CD8-positive, alpha-beta memory T cell (primary cell): ENCODE results near the gene GTPBP1. TPM values are rescaled to one million over a fixed set of nuclear protein-coding genes. Genes with fewer than 3 reads are reported as not detected.
A peak's percentile ranks its signal among the peaks of the same experiment; 100 is the strongest.

Experiments used
- CTCF ChIA-PET: fragments of 350-600 bp; sonication (Branson Sonifier 250); formaldehyde crosslinking; loops from one replicate; lab custom pipeline; 2021; ENCODE audit warnings: antibody characterized with exemption; lab: Charles Lee
- POLR2A ChIA-PET: fragments of 350-600 bp; sonication (Branson Sonifier 250); formaldehyde crosslinking; loops from one replicate; lab custom pipeline; 2021; ENCODE audit warnings: antibody characterized with exemption; lab: Charles Lee
- DNase-seq, 5 donors: peaks; one replicate each; pipeline versions ENCODE4 v3.0.0 to v3.0.0-alpha.2; 2020 to 2022; ENCODE audit warnings: mixed read lengths in 1 of 5
- H3K27ac ChIP-seq: one replicate; pipeline ENCODE4 v1.7.0; 2013; ENCODE audit warnings: low read depth, mild to moderate bottlenecking, low read length, moderate library complexity
- H3K27me3 ChIP-seq: 2 replicates; pipeline ENCODE4 v1.7.0; 2013; ENCODE audit warnings: low read length, mild to moderate bottlenecking; ENCODE audit not compliant: insufficient read depth, poor library complexity, severe bottlenecking
- H3K36me3 ChIP-seq: 2 replicates; pipeline ENCODE4 v1.7.0; 2013; ENCODE audit warnings: mild to moderate bottlenecking, low read length, moderate library complexity; ENCODE audit not compliant: insufficient read depth
- H3K4me1 ChIP-seq: 2 replicates; pipeline ENCODE4 v1.7.0; 2013; ENCODE audit warnings: mild to moderate bottlenecking, low read length, moderate library complexity; ENCODE audit not compliant: insufficient read depth
- H3K4me3 ChIP-seq: 2 replicates; pipeline ENCODE4 v1.7.0; 2013; ENCODE audit warnings: mild to moderate bottlenecking, low read length
- H3K9me3 ChIP-seq: 2 replicates; pipeline ENCODE4 v1.7.0; 2013; ENCODE audit warnings: mild to moderate bottlenecking, low read length
- H3K27ac Mint-ChIP-seq, 8 donors: one replicate each; pipeline ENCODE4 v1.8.0; 2020 to 2021; ENCODE audit warnings: mixed read lengths in 8 of 8, mild to moderate bottlenecking in 6 of 8, inconsistent platforms in 3 of 8, moderate library complexity in 3 of 8
- H3K27me3 Mint-ChIP-seq, 2 donors: one replicate each; pipeline ENCODE4 v1.8.0; 2020 to 2021; ENCODE audit warnings: mixed read lengths in 2 of 2, mild to moderate bottlenecking in 1 of 2, moderate library complexity in 1 of 2
- H3K36me3 Mint-ChIP-seq, 3 donors: one replicate each; pipeline ENCODE4 v1.8.0; 2020 to 2021; ENCODE audit warnings: mixed read lengths in 3 of 3, inconsistent platforms in 1 of 3, mild to moderate bottlenecking in 1 of 3
- H3K4me1 Mint-ChIP-seq, 3 donors: one replicate each; pipeline ENCODE4 v1.8.0; 2020 to 2021; ENCODE audit warnings: mixed read lengths in 3 of 3, inconsistent platforms in 1 of 3, mild to moderate bottlenecking in 1 of 3
- H3K4me3 Mint-ChIP-seq, 7 donors: one replicate each; pipeline ENCODE4 v1.8.0; 2020 to 2021; ENCODE audit warnings: mixed read lengths in 7 of 7, mild to moderate bottlenecking in 6 of 7, moderate library complexity in 4 of 7, inconsistent platforms in 2 of 7
- H3K9me3 Mint-ChIP-seq, 5 donors: one replicate each; pipeline ENCODE4 v1.8.0; 2020 to 2022; ENCODE audit warnings: mixed read lengths in 5 of 5, mild to moderate bottlenecking in 3 of 5, moderate library complexity in 2 of 5, inconsistent platforms in 1 of 5
- polyA plus RNA-seq: library from polyadenylated mRNA; unstranded; fragments of 300-500 nt; fragmentation: Illumina TruSeq; gene quantifications from one replicate; pipeline ENCODE4 v1.2.3, GENCODE V29; 2021
- total RNA-seq, 2 experiments: library from RNA; stranded (reverse); gene quantifications; one replicate each; pipeline ENCODE4 v1.2.3, GENCODE V29; 2021

Gene GTPBP1
- total and polyA plus RNA-seq, 3 experiments from 2014 or later: 28.2 to 63.7 (median 62.7) TPM

GRCh38 chr22:38727123-38727522 is 21.4 kb downstream of the GTPBP1 start:
- ChIA-PET POLR2A (interaction anchor here (0.6 to 1.0 kb wide), 2 partner anchors 16 to 24 kb away, joined by 3 to 4 read pairs; no protein-coding TSS in a partner anchor), CTCF (no interaction called here)
- H3K4me3 ChIP-seq: no peak overlapping the region
- no peak for DNase-seq
- H3K36me3 Mint-ChIP-seq: peaks cover 0 to 97% (median 15%) of the 10 kb centered on the region in 3 donors
- peaks cover 9 to 33% (median 10%) of the 10 kb centered on the region in 3 donors for H3K4me1 Mint-ChIP-seq
- H3K27me3 ChIP-seq: no peaks in the 10 kb centered on the region
- H3K4me1 ChIP-seq: peaks cover 4% of the 10 kb centered on the region
- peaks cover 0 to 8% of the 10 kb centered on the region in 2 donors for H3K27me3 Mint-ChIP-seq
- peaks cover 85% of the 10 kb centered on the region for H3K36me3 ChIP-seq
- H3K9me3 Mint-ChIP-seq: no peaks in the 10 kb centered on the region
- H3K4me3 Mint-ChIP-seq: no peak overlapping the region
- H3K27ac ChIP-seq: no peak overlapping the region
- peak overlapping the region in 4 of 8 donors; percentile 33 to 88 (median 72) for H3K27ac Mint-ChIP-seq
- H3K9me3 ChIP-seq: no peaks in the 10 kb centered on the region

- Histone ChIP-seq H3K4me1 (peaks cover 4% of the 10 kb centered on the region), H3K4me3 (no peak overlapping the region), H3K9me3 (no peaks in the 10 kb centered on the region), H3K36me3 (peaks cover 81% of the 10 kb centered on the region), H3K27me3 (no peaks in the 10 kb centered on the region), H3K27ac (no peak overlapping the region)
- peaks cover 0 to 95% (median 14%) of the 10 kb centered on the region in 3 donors for H3K36me3 Mint-ChIP-seq
- DNase-seq: no peak
- H3K27ac Mint-ChIP-seq: peak overlapping the region in 5 of 8 donors; percentile 43 to 88 (median 63)
- H3K9me3 Mint-ChIP-seq: no peaks in the 10 kb centered on the region
- ChIA-PET CTCF (interaction anchor here (1.6 kb wide), 1 partner anchor 39 kb away, joined by 5 read pairs; no protein-coding TSS in a partner anchor), POLR2A (interaction anchor here (1.6 kb wide), 1 partner anchor 24 kb away, joined by 6 read pairs; no protein-coding TSS in a partner anchor)
- H3K4me1 Mint-ChIP-seq: peaks cover 9 to 38% (median 10%) of the 10 kb centered on the region in 3 donors
- no peak overlapping the region for H3K4me3 Mint-ChIP-seq
- H3K27me3 Mint-ChIP-seq: peaks cover 0 to 8% of the 10 kb centered on the region in 2 donors
These were observed 22.0 kb downstream of the GTPBP1 start for GRCh38 chr22:38727530-38728451.

- H3K36me3 ChIP-seq: peaks cover 68% of the 10 kb centered on the region
- H3K9me3 Mint-ChIP-seq: no peaks in the 10 kb centered on the region
- peak overlapping the region in 7 of 8 donors; percentile 24 to 88 (median 66) for H3K27ac Mint-ChIP-seq
- no peaks in the 10 kb centered on the region for H3K9me3 ChIP-seq
- no peak for DNase-seq
- peaks cover 19 to 50% (median 20%) of the 10 kb centered on the region in 3 donors for H3K4me1 Mint-ChIP-seq
- peaks cover 0 to 94% (median 14%) of the 10 kb centered on the region in 3 donors for H3K36me3 Mint-ChIP-seq
- H3K4me3 ChIP-seq: no peak overlapping the region
- CTCF ChIA-PET: interaction anchor here (1.5 to 1.6 kb wide), 2 partner anchors 37 to 47 kb away, joined by 4 to 5 read pairs; partner anchors contain the start of gene TOMM22
- H3K4me3 Mint-ChIP-seq: no peak overlapping the region
- POLR2A ChIA-PET: interaction anchor here (0.6 to 1.6 kb wide), 4 partner anchors 22 to 252 kb away, joined by 3 to 6 read pairs (median 4); no protein-coding TSS in a partner anchor
- no peak overlapping the region for H3K27ac ChIP-seq
- H3K4me1 ChIP-seq: peaks cover 4% of the 10 kb centered on the region
- peaks cover 0 to 9% of the 10 kb centered on the region in 2 donors for H3K27me3 Mint-ChIP-seq
- no peaks in the 10 kb centered on the region for H3K27me3 ChIP-seq
These were observed 23.4 kb downstream of the GTPBP1 start for GRCh38 chr22:38728871-38729796.

GRCh38 chr22:38729946-38730345 is 24.2 kb downstream of the GTPBP1 start:
- CTCF ChIA-PET: interaction anchor here (1.5 to 1.6 kb wide), 2 partner anchors 37 to 48 kb away, joined by 4 to 5 read pairs; partner anchors contain the start of gene TOMM22
- Histone ChIP-seq H3K36me3 (peaks cover 59% of the 10 kb centered on the region), H3K9me3 (no peaks in the 10 kb centered on the region), H3K4me3 (no peak overlapping the region), H3K4me1 (peaks cover 4% of the 10 kb centered on the region), H3K27me3 (no peaks in the 10 kb centered on the region), H3K27ac (no peak overlapping the region)
- H3K4me3 Mint-ChIP-seq: peak overlapping the region in 3 of 7 donors; percentile 12 to 56 (median 41)
- POLR2A ChIA-PET: interaction anchor here (1.2 to 13.9 kb wide), 3 partner anchors 21 to 24 kb away, joined by 4 to 275 read pairs (median 6); partner anchors contain the start of genes GTPBP1 and SUN2
- H3K36me3 Mint-ChIP-seq: peaks cover 0 to 94% (median 16%) of the 10 kb centered on the region in 3 donors
- H3K27ac Mint-ChIP-seq: peak overlapping the region in 6 of 8 donors; percentile 27 to 88 (median 54)
- peaks cover 0 to 9% of the 10 kb centered on the region in 2 donors for H3K27me3 Mint-ChIP-seq
- H3K4me1 Mint-ChIP-seq: peaks cover 25 to 53% (median 26%) of the 10 kb centered on the region in 3 donors
- H3K9me3 Mint-ChIP-seq: no peaks in the 10 kb centered on the region
- no peak for DNase-seq

GRCh38 chr22:38730411-38730871 is 24.7 kb downstream of the GTPBP1 start:
- peaks cover 0 to 94% (median 11%) of the 10 kb centered on the region in 3 donors for H3K36me3 Mint-ChIP-seq
- H3K27ac ChIP-seq: no peak overlapping the region
- DNase-seq: no peak
- peaks cover 58% of the 10 kb centered on the region for H3K36me3 ChIP-seq
- peaks cover 26 to 53% (median 26%) of the 10 kb centered on the region in 3 donors for H3K4me1 Mint-ChIP-seq
- ChIA-PET POLR2A (interaction anchor here (1.2 to 13.9 kb wide), 2 partner anchors 21 to 25 kb away, joined by 4 to 275 read pairs; partner anchors contain the start of genes GTPBP1 and SUN2), CTCF (interaction anchor here (1.5 to 7.6 kb wide), 3 partner anchors 20 to 49 kb away, joined by 4 to 83 read pairs (median 78); partner anchors contain the start of gene TOMM22)
- no peak overlapping the region for H3K4me3 ChIP-seq
- no peaks in the 10 kb centered on the region for H3K9me3 Mint-ChIP-seq
- H3K9me3 ChIP-seq: no peaks in the 10 kb centered on the region
- peak overlapping the region in 7 of 8 donors; percentile 30 to 88 (median 73) for H3K27ac Mint-ChIP-seq
- H3K4me1 ChIP-seq: peaks cover under 1% of the 10 kb centered on the region
- H3K27me3 Mint-ChIP-seq: peaks cover 0 to 9% of the 10 kb centered on the region in 2 donors
- H3K27me3 ChIP-seq: no peaks in the 10 kb centered on the region
- H3K4me3 Mint-ChIP-seq: peak overlapping the region in 3 of 7 donors; percentile 12 to 56 (median 41)

GRCh38 chr22:38731703-38732161 is 26.0 kb downstream of the GTPBP1 start:
- POLR2A ChIA-PET: interaction anchor here (0.5 to 13.9 kb wide), 9 partner anchors 8 to 394 kb away, joined by 3 to 275 read pairs (median 4); partner anchors contain the start of genes GTPBP1, SUN2 and TOMM22
- Mint-ChIP-seq H3K4me1 (peaks cover 27 to 65% (median 31%) of the 10 kb centered on the region in 3 donors), H3K27me3 (peaks cover 0 to 9% of the 10 kb centered on the region in 2 donors), H3K36me3 (peaks cover 0 to 94% (median 9%) of the 10 kb centered on the region in 3 donors), H3K9me3 (no peaks in the 10 kb centered on the region), H3K4me3 (peak overlapping the region in 1 of 7 donors; percentile 8), H3K27ac (peak overlapping the region in 7 of 8 donors; percentile 2 to 88 (median 73))
- Histone ChIP-seq H3K4me1 (peaks cover 8% of the 10 kb centered on the region), H3K27ac (no peak overlapping the region), H3K27me3 (no peaks in the 10 kb centered on the region), H3K36me3 (peaks cover 58% of the 10 kb centered on the region), H3K4me3 (no peak overlapping the region), H3K9me3 (no peaks in the 10 kb centered on the region)
- CTCF ChIA-PET: interaction anchor here (1.1 to 7.6 kb wide), 8 partner anchors 8 to 111 kb away, joined by 3 to 83 read pairs (median 22); partner anchors contain the start of genes GTPBP1, SUN2 and TOMM22
- DNase-seq: no peak
